Subcutaneous adipose tissue (tissue), 4 donors: ENCODE results near the gene RADIL. TPM values are rescaled to one million over a fixed set of nuclear protein-coding genes. Genes with fewer than 3 reads are reported as not detected.

Experiments
- total RNA-seq, 4 donors: library from RNA; depleted of rRNA; stranded (reverse); fragments of >200 nt; gene quantifications; one replicate each; pipeline ENCODE4 v1.1.0, GENCODE V29; 2016
- TF ChIP-seq, protein P1 (sequence below): fragments of 450-650 bp; IDR thresholded peaks from one replicate; pipeline ENCODE4 v1.5.1; 2016; ENCODE audit warnings: low read depth, mild to moderate bottlenecking, control low read depth, antibody characterized with exemption, moderate library complexity

Gene RADIL
- total RNA-seq, 4 donors from 2014 or later: 5.4 to 7.7 (median 6.3) TPM

GRCh38 chr7:4816419-4817080, 67.0 kb downstream of the RADIL start:
- TF ChIP-seq, protein P1, sequence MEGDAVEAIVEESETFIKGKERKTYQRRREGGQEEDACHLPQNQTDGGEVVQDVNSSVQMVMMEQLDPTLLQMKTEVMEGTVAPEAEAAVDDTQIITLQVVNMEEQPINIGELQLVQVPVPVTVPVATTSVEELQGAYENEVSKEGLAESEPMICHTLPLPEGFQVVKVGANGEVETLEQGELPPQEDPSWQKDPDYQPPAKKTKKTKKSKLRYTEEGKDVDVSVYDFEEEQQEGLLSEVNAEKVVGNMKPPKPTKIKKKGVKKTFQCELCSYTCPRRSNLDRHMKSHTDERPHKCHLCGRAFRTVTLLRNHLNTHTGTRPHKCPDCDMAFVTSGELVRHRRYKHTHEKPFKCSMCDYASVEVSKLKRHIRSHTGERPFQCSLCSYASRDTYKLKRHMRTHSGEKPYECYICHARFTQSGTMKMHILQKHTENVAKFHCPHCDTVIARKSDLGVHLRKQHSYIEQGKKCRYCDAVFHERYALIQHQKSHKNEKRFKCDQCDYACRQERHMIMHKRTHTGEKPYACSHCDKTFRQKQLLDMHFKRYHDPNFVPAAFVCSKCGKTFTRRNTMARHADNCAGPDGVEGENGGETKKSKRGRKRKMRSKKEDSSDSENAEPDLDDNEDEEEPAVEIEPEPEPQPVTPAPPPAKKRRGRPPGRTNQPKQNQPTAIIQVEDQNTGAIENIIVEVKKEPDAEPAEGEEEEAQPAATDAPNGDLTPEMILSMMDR: no peak

- TF ChIP-seq, protein P1: no peak
These were observed 67.7 kb downstream of the RADIL start for GRCh38 chr7:4815609-4816418.

- TF ChIP-seq, protein P1: no peak
These were observed 68.4 kb downstream of the RADIL start for GRCh38 chr7:4815121-4815520.

GRCh38 chr7:4814433-4814832, 69.1 kb downstream of the RADIL start:
- TF ChIP-seq, protein P1: no peak

DNA sequence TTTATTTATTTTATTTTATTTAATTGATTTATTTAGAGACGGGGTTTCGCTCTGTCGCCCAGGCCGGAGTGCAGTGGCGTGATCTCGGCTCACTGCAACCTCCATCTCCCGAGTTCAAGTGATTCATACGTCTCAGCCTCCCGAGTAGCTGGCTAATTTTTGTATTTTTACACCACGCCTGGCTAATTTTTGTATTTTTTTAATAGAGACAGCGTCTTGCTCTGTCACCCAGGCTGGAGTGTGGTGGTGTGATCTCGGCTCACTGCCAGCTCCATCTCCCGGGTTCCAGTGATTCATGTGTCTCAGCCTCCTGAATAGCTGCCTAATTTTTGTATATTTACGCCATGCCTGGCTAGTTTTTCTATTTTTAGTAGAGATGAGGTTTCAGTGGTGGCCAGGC, 73.8 kb downstream of the RADIL start:
- TF ChIP-seq, protein P1: no peak

- TF ChIP-seq, protein P1: no peak
These were observed 74.4 kb downstream of the RADIL start for GRCh38 chr7:4809091-4809591.

DNA sequence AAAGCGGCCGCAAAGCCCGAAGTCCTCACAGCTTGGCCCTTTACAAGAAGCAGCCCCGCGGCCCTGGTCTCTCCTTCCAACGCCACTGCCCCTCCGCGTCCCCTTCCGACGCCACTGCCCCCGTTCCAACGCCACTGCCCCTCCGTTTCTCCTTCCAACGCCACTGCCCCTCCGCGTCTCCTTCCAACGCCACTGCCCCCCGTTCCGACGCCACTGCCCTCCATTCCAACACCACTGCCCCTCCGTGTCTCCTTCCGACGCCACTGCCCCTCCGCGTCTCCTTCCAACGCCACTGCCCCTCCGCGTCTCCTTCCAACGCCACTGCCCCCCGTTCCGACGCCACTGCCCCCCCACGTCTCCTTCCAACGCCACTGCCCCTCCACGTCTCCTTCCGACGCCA, 75.0 kb downstream of the RADIL start:
- TF ChIP-seq, protein P1: no peak
